ENCODE data around the gene ACOT7. TPM values are rescaled to one million over a fixed set of nuclear protein-coding genes. Genes with fewer than 3 reads are reported as not detected.

Gene ACOT7
- total RNA-seq, 4 donors from 2014 or later = 15.0 to 38.7 (median 28.6) TPM

GRCh38 chr1:6257541-6258069 is 136.0 kb downstream of the ACOT7 start:
- intact Hi-C loops (cut with DNase I) = no loop called here
- H3K9me3 ChIP-seq = no peaks in the 10 kb centered on the region
- 90% methylated on average over 4 of the region's 8 CpGs for WGBS
- no peak for TF ChIP-seq EP300 (IDR thresholded peaks at IDR 0.05)
- TF ChIP-seq POLR2A (IDR thresholded peaks at IDR 0.05; ENCODE audit: low read depth) = no peak
- TF ChIP-seq POLR2AphosphoS5 (IDR thresholded peaks at IDR 0.05) = no peak
- TF ChIP-seq CTCF (IDR thresholded peaks at IDR 0.05) = no peak
- peaks cover 24 to 33% (median 31%) of the 10 kb centered on the region in 4 donors for H3K4me1 ChIP-seq
- no peak overlapping the region for H3K4me3 ChIP-seq
- peaks cover 0 to 15% (median 7%) of the 10 kb centered on the region in 4 donors for H3K36me3 ChIP-seq
- DNase-seq (ENCODE audit: extremely low spot score) = no peak
- no peak overlapping the region for H3K27ac ChIP-seq (replicated peaks in 1 of 4)
- H3K27me3 ChIP-seq = peaks cover 4 to 74% (median 13%) of the 10 kb centered on the region in 4 donors

- H3K4me3 ChIP-seq = no peak overlapping the region
- DNase-seq (ENCODE audit: extremely low spot score) = no peak
- TF ChIP-seq POLR2AphosphoS5 (IDR thresholded peaks at IDR 0.05) = no peak
- TF ChIP-seq CTCF (IDR thresholded peaks at IDR 0.05) = no peak
- no peak for TF ChIP-seq POLR2A (IDR thresholded peaks at IDR 0.05; ENCODE audit: low read depth)
- no peak for TF ChIP-seq EP300 (IDR thresholded peaks at IDR 0.05)
- 89% methylated on average over 13 of the region's 13 CpGs for WGBS
- intact Hi-C loops (cut with DNase I) = no loop called here
- peaks cover 4 to 75% (median 12%) of the 10 kb centered on the region in 4 donors for H3K27me3 ChIP-seq
- H3K9me3 ChIP-seq = no peaks in the 10 kb centered on the region
- H3K27ac ChIP-seq (replicated peaks in 1 of 4) = no peak overlapping the region
- peaks cover 0 to 15% (median 7%) of the 10 kb centered on the region in 4 donors for H3K36me3 ChIP-seq
- H3K4me1 ChIP-seq = peaks cover 16 to 24% (median 22%) of the 10 kb centered on the region in 4 donors
These were observed 136.9 kb downstream of the ACOT7 start for GRCh38 chr1:6256645-6257044.

GRCh38 chr1:6254691-6255090 is 138.9 kb downstream of the ACOT7 start:
- no peaks in the 10 kb centered on the region for H3K9me3 ChIP-seq
- DNase-seq (ENCODE audit: extremely low spot score) = no peak

GRCh38 chr1:6253380-6253779 is 140.2 kb downstream of the ACOT7 start:
- TF ChIP-seq EP300 (IDR thresholded peaks at IDR 0.05) = no peak
- no peak for DNase-seq (ENCODE audit: extremely low spot score)
- Histone ChIP-seq H3K27me3 (peaks cover 0 to 77% (median 10%) of the 10 kb centered on the region in 4 donors), H3K9me3 (no peaks in the 10 kb centered on the region), H3K36me3 (peaks cover 0 to 15% (median 7%) of the 10 kb centered on the region in 4 donors), H3K27ac (replicated peaks in 1 of 4) (no peak overlapping the region), H3K4me3 (no peak overlapping the region), H3K4me1 (peaks cover 4 to 17% (median 9%) of the 10 kb centered on the region in 4 donors)
- WGBS = 88% methylated on average over 9 of the region's 9 CpGs
- intact Hi-C loops (cut with DNase I) = no loop called here

More at GRCh38 chr1:6254691-6255090, 138.9 kb downstream of the ACOT7 start:
- WGBS = 90% methylated on average over 16 of the region's 16 CpGs
- Histone ChIP-seq H3K27ac (replicated peaks in 1 of 4) (no peak overlapping the region), H3K27me3 (peaks cover 2 to 77% (median 5%) of the 10 kb centered on the region in 4 donors), H3K36me3 (peaks cover 0 to 15% (median 7%) of the 10 kb centered on the region in 4 donors), H3K4me3 (no peak overlapping the region), H3K4me1 (peaks cover 6 to 11% (median 9%) of the 10 kb centered on the region in 4 donors)
- no peak for TF ChIP-seq POLR2AphosphoS5 (IDR thresholded peaks at IDR 0.05)
- no peak for TF ChIP-seq EP300 (IDR thresholded peaks at IDR 0.05)
- no peak for TF ChIP-seq POLR2A (IDR thresholded peaks at IDR 0.05; ENCODE audit: low read depth)
- TF ChIP-seq CTCF (IDR thresholded peaks at IDR 0.05) = no peak
- intact Hi-C loops (cut with DNase I) = no loop called here

- WGBS = 87% methylated on average over 4 of the region's 4 CpGs
These were observed 141.2 kb downstream of the ACOT7 start for GRCh38 chr1:6252374-6252710.

More at GRCh38 chr1:6252374-6252710, 141.2 kb downstream of the ACOT7 start:
- Histone ChIP-seq H3K36me3 (peaks cover 0 to 15% (median 7%) of the 10 kb centered on the region in 4 donors), H3K27ac (replicated peaks in 1 of 4) (no peak overlapping the region), H3K9me3 (no peaks in the 10 kb centered on the region), H3K27me3 (peaks cover 0 to 77% (median 12%) of the 10 kb centered on the region in 4 donors), H3K4me1 (peaks cover 4 to 19% (median 9%) of the 10 kb centered on the region in 4 donors), H3K4me3 (no peak overlapping the region)
- TF ChIP-seq POLR2A (IDR thresholded peaks at IDR 0.05; ENCODE audit: low read depth) = no peak
- intact Hi-C loops (cut with DNase I) = no loop called here
- no peak for DNase-seq (ENCODE audit: extremely low spot score)

Data from esophagus muscularis mucosa (tissue), 4 donors.